Stimulated activated CD4-positive, alpha-beta T cell treated with anti-CD3 and anti-CD28 coated beads, TNF-alpha, amount 100 ng/mL, for 4 hours (primary cell): ENCODE measurements around the gene PCSK2.

Experiments used
- DNase-seq, 3 experiments: peaks; one replicate each; pipeline ENCODE4 v3.0.0-alpha.2; 2020; ENCODE audit warnings: low read depth in 3 of 3

Gene PCSK2

DNA sequence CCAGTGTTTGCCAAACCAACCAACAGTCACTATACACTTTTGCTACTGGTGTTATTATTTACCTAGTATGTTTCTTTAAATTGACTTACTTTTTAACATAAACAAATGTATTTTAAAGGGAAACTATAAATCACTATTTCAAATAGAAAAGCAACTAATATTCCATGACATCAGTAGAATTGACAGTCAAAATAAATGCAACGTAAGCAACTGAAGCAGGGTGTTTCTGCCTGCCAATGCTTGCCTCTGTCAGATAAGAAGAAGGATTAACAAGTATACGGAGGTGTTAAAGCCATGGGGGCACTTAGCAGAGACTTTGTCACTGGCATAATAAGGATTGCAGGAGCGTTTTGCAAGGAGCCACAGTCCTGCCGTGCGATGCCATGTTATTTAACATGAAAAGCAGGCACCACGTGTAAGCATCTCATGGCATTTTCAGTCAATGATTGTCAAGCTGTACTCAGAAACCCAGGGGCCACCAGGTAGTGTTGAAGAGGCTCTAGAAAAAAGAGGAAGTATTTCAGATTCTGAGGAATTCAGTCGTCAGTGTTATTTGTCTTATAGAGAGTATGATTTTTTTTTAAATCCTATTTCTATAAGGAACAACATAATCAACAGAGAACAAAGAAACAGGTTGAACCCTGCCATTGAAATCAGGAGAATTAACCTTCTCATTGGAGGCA, 172.6 kb downstream of the PCSK2 start:
- DNase-seq, result no peak

DNA sequence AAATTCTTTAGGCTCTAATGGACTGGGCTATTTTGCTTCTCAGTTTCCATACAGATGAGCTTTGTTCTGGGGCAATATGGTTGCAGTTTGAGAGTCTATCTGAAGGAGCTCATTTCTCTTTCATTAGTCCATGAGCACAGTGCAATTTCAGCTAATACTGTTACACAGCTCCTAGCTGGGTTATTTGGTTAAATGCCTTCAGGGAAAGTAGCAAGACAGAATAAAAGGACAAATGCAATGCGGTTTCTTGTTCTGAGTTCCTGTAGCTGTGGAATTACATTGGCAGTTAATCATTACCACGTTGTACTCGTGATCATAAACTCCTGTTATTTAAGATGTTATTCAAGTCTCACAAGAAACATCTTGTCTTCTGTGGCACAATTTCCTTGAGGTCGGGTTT, 176.6 kb downstream of the PCSK2 start:
- no peak for DNase-seq

DNA sequence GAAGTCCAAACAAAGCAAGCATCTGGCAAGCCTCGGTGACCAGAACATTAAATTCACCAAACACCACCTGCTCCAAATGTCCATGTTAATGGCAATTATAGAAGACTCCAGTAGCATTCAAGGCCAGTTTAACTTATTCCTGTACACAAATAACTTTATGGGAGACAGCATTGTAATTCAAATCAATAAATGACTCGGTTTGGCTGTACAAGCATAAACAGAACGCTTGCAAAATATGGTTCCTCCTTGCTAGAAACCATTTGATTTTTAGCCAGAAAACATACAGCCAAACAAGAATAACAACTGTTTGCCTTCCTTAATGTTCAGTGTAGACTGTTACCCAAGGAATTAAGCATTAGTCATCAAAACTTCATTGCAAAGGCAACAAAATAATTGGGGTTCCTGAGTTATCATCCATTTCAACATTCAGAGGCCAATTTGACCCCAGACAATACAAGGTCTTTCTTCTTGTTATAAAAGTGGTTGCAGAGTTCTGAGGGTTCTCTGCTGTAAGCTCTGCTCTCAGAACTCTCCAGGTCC, 179.3 kb downstream of the PCSK2 start:
- DNase-seq, result no peak

DNA sequence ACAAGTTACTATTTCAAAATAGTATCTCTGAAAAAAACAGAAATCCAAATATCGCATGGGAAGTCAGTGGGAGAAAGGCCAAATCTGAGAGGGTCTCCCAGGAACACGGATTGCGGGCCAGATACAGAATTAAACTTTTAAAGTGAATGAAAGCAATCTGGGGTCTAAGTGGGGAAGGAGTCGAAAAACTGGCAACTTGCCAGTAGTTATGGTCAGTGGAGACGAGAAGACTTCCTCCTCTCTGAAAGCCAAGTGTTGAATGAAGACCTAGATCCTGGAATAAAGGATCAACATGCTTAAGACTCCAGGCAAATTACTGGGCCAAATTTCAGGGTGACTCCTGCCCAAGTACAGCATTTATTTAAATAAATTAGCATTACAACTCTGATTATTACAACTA, 180.7 kb downstream of the PCSK2 start:
- DNase-seq, result no peak

DNA sequence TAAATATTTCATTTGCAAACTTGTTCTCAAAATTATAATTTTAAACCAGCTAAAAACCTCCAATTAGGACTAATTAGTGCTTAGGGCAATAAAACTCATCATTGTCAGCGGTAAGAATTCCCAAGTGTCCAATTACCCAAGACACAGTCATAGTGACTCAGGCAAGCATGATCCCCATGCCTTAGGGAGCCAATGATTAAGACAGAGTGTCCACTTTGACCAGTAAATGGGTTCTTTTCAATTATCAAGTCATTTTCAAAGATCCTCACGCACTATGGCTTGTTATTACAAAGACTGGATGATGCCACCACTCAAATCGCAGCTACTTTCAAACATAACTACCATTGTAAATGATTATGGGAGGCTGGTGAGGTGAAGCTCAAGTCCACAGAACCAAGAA, 190.4 kb downstream of the PCSK2 start:
- DNase-seq, result no peak

DNA sequence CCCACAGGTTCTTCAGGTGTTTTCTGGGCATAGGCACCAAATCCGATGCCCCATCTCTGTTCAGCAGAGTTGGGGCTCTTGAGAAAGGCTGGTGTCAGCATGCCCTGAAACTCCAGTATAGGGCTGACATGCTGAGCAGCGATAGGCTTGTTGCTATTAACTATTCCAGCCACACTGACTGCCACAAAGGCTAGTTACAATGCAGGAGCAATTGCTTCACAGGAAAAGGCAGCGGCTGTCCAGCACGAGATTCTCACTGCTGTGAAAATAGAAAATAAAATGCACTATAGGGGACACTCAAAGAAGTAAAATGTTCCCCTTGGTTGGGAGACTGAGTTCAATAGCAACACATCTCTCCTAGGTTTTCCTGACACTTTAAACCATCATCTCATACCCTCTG, 191.9 kb downstream of the PCSK2 start:
- no peak for DNase-seq

DNA sequence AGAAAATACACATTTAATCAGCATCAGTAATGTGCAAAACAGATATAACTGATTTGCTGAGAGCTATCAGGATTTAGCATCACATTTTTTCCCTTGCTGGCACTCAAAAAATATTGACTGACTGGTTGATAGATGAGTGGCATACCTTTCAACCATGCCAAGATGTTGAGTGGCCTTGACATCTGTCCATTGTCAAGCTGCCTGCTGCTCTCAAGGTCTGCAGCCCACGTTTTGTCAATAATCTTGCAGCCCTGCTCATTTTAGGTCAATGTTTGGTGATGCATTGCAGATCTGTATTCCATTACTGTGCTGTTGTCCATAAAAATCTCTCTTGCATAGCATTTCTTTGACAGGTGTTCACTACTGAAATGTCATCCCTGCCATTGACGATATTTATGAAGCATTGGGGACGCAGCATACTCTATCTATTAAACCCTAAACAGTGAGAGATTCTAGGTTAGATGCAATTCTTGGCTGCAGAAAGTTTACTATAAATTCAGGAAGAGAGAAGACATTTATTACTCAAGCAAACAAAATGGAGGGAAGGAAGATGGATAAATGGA, 192.7 kb downstream of the PCSK2 start:
- no peak for DNase-seq

DNA sequence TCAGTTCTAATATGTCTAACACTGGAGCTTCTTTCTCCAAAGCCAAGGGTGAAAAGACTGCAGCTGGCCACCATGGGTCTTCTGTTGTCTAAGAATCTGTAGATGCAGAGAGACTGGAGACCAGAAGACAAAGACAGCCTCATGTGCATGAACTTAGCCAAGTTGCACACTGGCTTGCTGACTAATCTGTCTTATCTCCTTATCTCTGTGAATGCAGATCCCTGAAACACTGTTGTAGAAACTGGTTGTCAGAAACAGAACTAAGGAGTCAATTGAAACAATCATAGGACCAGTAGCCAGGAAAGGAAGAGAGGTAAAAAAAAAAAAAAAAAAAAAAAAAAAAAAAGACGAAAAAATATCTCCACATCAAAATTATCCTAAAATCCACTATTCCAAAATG, 194.7 kb downstream of the PCSK2 start:
- DNase-seq, result no peak

DNA sequence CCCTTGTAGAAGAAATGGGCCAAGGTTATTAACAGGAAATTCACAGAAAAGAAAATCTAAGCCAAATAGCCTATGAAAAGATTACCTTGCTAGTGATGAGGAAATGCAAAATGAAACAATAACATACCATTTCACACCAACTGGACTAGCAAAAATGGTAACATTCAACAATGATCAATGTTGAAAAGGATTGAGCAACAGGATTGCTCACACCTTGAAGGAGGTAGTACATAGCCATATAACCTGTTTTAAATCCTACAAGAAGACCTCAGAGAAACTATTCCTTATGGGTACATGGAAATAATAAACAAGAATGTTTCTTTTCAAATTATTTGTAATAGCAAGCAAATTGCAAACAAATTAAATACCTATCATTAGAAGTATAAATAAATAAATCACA, 196.9 kb downstream of the PCSK2 start:
- DNase-seq, result no peak

DNA sequence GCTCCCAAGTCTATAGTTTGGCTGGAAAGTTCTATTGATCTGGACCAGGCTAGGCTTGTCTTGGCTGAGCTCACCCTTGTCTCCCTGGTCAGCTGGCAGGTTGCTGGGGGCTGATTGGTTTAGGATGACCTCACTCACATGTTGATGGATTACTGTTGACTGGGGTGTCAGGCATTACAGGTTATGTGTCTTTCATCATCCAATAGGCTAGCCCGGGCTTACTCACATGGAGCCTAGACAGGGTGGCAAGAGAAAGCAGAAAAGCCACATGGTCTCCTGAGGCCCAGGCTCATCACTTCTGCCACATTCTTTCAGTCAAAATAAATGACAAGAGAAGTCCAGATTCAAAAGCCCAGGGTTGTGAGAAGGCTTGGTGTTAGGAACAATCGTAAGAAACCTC, 200.8 kb downstream of the PCSK2 start:
- DNase-seq, result no peak

DNA sequence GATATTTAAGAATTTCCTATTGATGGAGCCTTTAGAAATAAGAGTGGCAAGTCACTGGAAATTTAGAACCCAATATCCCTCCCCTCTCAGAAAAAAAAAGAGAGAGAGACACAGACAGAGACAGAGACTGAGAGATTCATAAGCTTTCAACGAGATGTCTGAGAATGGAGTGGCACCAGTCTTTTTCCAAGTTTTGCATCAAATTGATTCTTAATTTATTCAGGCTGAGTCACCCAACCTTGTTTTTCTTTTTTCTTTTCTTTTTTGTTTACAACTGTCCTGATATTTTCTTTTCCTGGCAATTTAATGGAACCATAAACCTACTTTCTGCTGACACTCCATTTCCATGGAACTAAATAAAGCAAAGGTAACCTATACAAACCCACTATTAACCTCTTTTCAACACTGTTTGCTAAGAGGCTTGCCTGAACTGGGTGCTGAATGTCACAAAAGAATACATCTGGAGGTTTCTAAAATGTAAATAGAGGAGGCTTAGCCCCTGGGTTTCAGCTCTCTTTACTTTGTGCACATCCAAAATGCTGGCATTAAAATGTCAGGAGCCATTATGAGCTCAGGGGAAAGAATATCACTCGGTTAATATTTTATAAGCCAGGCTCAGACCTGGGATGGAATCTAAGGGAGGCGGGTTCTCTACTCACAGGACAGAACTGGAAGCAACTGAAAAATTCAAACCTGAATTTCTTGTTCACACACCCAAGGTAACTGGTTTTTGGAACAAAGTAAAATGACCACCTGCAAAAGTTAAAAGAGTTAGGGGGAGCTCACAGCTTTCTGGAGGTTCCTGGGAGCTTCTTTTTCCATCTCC, 203.5 kb downstream of the PCSK2 start:
- no peak for DNase-seq

DNA sequence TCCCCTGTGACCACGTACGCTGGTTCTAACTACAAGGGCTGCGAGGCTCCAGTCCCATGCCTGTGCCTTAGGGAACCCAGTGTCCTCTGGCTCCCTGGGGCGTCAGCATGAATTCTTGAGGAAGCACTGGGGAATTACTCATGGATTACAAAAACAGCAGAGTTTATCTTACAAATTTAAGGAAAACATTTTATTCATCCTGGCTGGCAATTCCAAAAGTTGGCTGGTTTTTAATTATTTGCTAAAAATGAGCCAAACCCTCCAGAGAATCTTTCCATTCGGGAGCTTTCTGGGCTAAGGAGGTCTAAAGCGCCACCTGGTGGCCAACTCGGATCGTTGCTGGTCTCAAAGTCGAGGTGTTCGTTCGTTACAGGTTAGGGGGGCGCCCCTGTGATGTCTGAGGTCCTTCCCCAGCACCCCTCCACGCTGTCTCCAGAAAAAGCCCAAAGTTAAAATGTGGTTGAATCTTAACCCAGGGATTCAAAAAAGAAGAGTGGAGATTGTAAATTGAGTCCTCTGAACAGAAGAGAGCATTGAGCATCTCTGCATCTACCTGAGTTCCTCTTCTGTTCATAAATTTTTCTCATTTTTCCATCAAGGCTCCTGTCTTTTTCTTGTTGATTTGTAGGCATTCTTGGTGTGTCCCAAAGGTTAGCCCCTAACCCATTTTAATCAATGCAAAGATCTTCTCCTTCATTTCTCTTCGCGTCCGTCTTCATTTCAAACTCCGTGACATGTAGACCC, 205.0 kb downstream of the PCSK2 start:
- peak in 1 of 3 experiments; percentile 9 for DNase-seq

DNA sequence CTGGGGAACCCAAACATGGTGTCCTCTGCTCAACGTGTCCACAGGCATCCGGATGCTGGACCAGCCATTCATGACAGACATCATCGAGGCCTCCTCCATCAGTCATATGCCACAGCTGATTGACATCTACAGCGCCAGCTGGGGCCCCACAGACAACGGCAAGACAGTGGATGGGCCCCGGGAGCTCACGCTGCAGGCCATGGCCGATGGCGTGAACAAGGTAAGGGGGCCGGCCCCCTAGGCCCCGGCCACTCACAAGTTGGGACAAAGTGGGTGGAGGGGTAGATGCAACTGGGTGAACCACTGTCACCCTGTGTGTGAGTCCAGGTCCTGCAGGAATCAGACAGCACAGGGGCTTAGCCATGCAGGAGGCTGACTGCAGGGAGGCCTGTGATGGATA, 209.8 kb downstream of the PCSK2 start:
- no peak for DNase-seq

DNA sequence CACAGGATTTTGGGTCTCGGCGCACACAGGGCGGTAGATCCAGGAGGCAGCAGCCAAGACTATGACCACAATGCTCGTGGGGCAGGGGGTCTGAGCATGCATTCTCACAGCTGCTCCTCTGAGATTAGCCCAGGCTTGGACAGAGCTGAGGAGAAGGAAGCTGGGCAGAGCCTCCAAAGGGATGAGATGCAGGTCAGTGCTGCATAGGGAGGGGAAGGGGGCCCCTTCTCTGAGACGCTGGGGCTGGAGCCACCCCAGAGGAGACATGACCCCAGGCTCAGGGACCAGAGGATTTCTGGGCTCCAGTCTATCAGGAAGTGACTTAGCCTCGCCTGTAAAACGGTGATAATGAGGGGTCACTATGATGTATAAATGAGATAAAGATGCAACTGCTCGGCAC, 210.4 kb downstream of the PCSK2 start:
- no peak for DNase-seq

DNA sequence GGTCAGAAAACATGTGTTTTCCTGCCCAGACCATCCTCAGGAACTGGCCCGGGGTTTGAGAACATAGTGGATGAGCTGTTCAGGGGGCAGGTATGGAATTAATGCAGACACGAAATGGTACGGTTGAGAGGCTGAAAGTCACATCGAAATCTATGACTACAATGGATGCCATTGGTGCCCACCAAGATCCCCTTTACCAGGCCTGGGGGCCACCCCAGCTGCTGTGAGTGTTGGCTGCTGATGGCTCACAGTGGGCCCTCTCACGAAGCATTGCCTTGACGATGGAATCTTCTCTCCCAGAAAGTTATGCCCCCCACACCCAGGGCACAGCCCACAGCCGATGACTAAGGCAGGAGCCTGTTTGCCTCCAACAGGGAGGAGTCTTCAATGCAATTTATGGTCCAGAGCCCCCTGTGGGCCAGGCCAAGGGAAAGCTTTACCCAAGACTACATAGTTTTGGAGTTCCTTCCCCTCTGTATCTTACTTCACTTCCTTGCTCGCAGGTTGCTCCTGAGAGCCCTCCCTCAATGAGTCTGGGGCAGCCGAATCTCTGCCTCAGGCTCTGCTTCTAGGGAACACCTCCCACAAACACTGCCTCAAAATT, 211.7 kb downstream of the PCSK2 start:
- no peak for DNase-seq

DNA sequence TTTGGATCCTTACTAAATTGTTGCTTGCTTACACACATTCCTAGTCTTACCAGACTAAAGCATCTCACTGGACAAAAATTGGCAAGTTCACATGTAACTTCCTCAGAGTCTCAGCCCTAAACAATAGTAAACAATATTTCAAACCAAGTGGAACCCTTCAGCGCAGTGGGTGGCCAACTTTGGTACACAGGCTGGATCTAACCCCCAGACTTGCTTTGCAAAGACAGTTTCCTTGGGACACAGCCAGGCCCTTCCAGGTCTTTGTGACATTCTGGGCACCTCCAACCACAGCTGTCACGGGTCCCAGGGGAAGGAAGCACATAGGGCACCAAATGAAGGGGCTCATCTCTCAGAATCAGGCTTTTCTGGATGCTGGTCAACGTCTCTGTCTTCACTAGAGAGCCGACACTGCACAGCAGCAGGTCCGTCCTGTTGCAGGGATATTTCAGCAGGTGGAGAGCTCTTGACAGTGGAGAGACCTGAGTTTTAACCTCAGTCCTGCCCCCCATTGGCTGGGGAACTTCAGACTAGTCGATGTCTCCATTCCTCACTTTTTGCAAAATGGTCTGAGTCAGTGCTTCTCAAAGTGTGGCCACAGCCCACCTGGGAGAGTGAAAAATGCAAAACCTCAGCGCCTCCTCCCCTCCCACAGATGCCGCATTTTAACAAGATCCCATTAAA, 212.9 kb downstream of the PCSK2 start:
- no peak for DNase-seq

DNA sequence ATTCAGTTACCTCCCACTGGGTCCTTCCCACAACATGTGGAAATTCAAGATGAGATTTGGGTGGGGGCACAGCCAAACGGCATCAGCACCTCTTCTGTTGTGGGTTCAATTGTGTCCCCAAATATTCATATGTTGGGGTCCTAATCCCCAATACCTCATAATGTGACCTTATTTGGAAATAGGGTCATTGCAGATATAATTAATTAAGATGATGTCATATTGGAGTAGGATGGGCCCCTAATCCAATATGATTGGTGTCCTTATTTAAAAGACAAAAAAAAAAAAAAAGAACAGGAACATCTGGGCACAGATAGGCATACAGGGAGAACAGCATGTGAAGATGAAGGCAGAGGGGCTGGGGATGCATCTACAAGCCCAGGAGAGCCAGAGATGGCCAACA, 214.9 kb downstream of the PCSK2 start:
- no peak for DNase-seq

DNA sequence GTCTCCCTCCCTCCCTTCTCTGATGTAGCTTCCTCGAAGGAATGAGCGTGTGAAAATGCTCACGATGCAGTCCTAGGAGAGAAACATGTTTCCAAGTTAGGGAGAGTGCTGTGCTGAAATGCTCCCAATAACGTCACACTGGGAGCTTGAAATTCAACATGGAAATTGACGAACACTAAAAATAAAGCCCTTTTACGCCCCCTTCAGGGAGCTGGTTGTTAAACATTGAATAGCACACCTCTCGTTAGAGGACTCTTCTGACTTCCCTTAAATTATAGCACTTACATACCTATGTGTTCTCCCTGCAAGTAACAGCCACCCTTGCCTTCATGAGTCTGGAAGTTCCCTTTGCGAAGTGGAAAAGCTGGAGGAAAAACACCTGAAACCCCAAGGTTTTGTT, 215.7 kb downstream of the PCSK2 start:
- no peak for DNase-seq

DNA sequence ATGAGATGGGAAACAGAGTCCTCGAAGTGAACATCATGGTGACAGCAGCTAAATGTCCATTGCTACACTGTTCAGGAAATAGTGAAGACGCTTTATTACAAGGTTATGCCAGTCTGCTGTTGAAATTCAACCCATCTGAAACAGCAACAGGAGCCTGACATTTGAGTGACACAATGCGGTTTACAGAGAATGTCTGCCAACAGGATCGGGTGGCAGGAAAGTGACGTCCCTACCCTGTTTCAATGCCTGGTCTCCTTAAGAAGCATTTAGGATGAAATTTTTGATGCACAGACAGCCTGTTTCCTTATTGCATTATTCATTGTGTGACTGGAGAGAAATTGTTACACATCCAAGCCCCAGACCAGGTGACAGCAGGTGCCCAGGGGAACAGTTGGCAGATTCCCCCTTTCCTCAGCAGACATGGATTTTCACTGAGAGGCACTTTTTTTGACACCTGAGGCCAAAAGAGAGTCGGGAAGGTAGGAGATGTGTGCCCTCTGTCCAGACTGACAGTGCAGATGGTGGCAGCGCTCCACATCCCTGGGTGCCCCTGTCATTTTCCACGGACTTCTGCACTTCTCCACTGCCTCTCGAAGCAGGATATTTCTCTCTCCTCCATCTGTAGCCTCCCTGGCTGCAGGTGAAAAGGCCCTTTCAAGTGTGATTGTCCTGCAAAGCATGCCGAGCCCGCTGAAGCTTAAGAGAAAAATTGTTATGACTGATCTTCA, 216.5 kb downstream of the PCSK2 start:
- DNase-seq, result no peak

DNA sequence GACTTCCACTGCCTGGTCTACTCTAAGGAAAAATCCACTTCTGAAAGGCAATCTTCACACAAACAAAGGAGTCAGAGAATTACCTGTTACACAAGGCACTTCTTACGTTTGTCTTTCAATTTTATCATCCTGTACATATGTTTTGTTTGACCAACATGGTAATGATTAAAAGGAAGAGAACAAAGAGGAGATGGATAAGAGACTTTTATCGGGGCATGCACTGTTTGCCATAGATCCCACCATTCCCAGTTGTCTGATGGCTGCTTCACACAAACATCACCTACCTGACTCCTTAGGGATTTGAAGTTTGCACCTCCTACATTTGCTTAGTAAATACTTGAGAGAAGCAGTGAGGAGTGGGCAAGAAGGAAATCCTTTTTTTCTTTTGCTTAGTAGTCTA, 217.3 kb downstream of the PCSK2 start:
- DNase-seq, result no peak

DNA sequence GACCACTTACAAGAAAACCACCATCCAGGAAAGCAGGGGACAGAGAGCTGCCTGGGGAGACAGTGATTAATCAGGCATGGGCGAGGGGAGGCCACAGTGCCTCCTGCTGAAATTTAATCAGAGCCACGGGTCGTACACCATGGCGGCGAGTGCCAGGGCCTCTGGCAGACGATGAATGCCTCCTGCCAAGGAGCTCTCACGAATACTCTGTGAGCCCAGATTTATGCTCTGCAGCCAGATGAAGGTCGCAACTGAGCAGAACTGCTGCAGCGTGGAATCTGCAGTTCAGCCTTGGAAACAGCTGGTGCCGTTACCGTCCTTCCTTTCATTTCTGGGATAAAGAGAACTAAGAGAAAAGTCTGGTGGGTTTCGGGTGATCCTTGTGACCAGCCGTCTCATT, 218.7 kb downstream of the PCSK2 start:
- no peak for DNase-seq
